IPS-NIHi7 (cell line): ENCODE results near the gene PLA2G4D.

Experiments used
- DNase-seq: peaks from one replicate; pipeline ENCODE4 v3.0.0; 2012; ENCODE audit warnings: mixed read lengths; ENCODE audit errors: extremely low spot score

PLA2G4D gene

GRCh38 chr15:42128476-42128875 is 34.1 kb upstream of the PLA2G4D start:
- DNase-seq: no peak

- no peak for DNase-seq
Observed at GRCh38 chr15:42123546-42123945, 29.2 kb upstream of the PLA2G4D start.

DNA sequence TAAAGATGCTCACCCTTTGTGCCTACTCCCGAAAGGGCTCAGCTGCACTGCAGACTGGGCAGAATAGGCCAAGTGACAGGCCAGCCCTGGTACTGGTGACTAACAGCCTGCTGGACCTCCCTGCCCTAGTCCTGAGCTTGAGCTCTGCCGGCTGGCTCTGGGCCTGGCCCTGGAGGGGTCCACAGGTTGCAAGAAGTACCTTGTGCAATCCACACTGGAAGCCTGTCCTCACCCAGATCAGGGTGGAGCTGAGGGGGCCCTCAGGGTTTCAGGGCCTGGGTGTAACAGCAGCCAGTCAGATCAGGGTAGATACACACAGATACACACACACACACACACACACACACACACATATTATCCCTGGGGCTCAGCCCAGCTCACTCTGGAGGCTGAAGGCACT is 27.3 kb upstream of the PLA2G4D start:
- DNase-seq: peak; percentile 6

DNA sequence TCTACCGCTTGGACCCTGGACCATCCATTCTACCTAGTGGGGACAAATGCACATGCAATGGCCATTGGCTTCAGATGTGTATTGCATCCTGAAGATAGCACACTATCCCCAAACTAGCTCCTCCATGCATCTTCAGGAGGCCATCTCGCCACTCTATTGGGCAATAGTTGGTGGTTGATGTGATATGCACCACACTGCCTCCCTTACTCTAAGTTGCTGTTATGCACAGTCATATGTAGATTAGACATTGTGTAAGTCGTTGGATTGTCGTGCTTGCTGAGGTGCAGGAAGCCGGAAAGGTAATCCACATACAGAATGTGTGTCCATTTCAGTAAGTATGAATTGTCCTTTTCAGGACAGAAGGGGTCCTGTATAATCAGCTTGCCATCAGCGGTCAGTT is 26.7 kb upstream of the PLA2G4D start:
- peak; percentile 2 for DNase-seq

GRCh38 chr15:42120285-42120684 is 25.9 kb upstream of the PLA2G4D start:
- no peak for DNase-seq

- no peak for DNase-seq
Observed at GRCh38 chr15:42119446-42119760, 25.0 kb upstream of the PLA2G4D start.

GRCh38 chr15:42118650-42119445 is 24.5 kb upstream of the PLA2G4D start:
- DNase-seq: no peak

- no peak for DNase-seq
Observed at GRCh38 chr15:42111924-42112323, 17.6 kb upstream of the PLA2G4D start.

- no peak for DNase-seq
Observed at GRCh38 chr15:42110367-42110766, 16.0 kb upstream of the PLA2G4D start.

GRCh38 chr15:42108806-42109205 is 14.4 kb upstream of the PLA2G4D start:
- DNase-seq: no peak

DNA sequence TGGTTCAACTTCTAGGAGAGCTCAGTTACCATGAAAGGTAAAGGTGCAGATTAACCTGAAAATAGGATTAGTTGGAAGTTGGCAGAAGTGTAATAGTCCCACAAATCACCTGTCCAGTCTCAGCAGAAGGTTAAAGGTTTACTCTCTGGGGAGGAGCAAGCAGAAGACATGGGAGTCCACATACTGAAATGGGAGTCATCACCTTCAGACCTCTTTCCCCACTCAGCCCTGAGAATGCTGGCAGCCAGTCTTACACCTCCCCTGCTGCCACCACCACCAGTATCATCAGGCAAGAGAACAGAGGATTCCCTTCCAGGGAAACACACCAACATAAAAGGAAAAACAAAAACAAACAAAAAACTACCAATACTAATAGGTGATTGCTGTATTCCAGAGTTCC is 13.8 kb upstream of the PLA2G4D start:
- DNase-seq: peak; percentile 10

GRCh38 chr15:42107473-42107872 is 13.1 kb upstream of the PLA2G4D start:
- DNase-seq: peak; percentile 3

- no peak for DNase-seq
Observed at GRCh38 chr15:42106288-42106687, 11.9 kb upstream of the PLA2G4D start.

GRCh38 chr15:42104095-42104891 is 9.9 kb upstream of the PLA2G4D start:
- DNase-seq: peak; percentile 4

DNA sequence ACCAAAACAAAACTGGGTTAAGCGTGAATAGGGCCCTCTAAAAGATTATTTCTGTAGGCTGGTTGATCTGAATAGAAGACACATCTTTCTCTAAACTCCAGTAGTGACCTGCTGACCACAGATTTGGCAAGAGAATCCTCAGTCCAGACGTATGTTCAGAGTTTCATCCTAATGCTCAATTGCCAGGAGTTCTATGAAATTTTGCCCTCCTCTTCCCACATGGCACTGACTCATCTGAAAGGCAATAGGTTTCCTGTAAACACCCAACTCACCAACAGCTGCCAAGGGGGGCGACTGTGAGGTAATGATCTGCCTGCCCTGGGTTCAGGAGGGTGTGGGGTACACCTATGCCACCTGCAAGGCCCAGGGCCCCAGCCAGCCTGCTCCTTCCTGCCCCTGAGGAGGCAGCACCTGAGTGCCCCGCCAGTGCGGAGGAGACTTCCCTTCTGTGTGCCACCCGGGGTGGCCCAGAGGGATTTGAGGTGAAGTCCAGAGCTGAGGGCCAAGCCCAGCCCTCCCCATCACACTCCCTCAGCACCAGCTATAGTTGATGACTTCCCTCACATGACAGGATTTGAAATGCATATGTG is 8.4 kb upstream of the PLA2G4D start:
- DNase-seq: peak; percentile 9

DNA sequence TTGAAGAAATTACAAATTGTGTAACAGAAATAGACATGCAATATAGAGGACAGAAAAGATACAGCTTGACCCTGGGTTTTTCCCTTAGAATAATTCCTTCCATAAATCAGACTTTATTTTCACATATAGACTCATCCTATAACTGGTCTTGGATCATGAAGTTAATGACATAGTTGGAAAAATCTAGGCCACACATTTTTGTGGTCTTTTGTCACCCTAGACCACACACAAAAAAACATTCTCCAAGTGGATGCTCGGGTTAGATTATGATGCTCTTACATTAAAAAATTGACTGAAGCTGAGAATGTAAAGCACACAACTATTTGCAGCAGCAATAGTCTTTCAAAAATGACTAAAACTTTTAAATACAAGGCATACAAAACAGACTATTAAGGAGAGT is 7.5 kb upstream of the PLA2G4D start:
- DNase-seq: no peak

DNA sequence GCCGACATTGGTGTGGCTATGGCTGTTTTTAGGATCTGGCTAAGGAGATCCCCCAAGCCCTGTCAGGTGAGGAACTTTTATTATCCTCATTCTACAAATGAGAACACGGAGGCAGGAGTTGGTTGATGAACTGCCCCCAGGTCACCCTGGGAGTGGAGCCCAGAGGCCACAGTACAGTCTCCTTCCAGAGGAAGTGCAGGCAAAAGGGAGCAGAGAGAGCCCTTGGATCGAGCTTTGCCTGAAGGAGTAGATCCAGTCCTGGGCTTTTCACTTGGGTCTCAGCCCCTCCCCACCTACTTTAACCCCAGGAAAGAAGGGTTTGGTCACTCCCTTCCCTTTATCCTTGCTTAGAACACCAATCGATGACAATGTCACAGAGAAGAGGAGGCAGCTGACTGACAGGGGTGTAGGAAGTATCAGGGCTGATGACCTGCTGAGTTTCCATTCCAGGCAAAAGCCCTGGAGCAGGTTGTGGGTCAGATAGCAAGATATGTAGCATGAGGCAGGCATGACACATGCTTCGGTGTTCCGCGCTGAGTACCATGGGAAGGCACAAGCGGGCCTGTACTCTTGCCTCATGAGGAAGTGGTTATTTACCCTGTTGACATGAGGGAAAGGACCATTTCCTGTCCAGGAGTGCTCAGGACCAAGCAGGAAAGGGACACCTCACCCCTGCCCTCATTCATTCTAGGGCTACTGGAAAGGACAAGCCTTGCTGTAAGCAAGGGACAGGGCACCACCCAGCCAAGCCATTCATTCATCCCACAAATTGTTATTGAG is 5.8 kb upstream of the PLA2G4D start:
- DNase-seq: no peak

GRCh38 chr15:42097018-42097417 is 2.7 kb upstream of the PLA2G4D start:
- DNase-seq: no peak

DNA sequence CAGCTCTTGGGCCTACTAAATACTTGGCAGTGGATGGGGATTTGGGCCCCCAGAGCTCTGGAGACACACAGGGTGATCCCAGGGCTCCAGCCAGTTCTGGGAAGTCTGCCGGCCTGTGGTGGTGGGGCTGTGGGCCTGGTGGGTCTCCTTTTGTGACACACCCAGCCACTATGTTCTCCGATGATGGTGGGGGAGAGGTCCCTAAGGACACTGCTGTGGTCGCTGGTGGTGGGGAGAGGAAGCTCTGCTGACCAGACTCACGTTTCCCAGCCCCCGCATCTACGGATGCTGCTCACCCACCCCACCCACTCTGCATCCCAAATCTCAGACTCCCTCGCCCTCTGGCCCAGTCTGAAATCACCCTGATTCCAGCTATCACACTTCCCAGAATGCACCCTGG is 396 bp downstream of the PLA2G4D start:
- DNase-seq: peak; percentile 3

GRCh38 chr15:42092398-42093318 is 1.7 kb downstream of the PLA2G4D start:
- peak; percentile 63 for DNase-seq
